ENCODE data around the gene UEVLD. TPM values are rescaled to one million over a fixed set of nuclear protein-coding genes. Genes with fewer than 3 reads are reported as not detected.

UEVLD gene
- total and polyA plus RNA-seq, 10 donors, result 4.1 to 23.0 (median 19.7) TPM

DNA sequence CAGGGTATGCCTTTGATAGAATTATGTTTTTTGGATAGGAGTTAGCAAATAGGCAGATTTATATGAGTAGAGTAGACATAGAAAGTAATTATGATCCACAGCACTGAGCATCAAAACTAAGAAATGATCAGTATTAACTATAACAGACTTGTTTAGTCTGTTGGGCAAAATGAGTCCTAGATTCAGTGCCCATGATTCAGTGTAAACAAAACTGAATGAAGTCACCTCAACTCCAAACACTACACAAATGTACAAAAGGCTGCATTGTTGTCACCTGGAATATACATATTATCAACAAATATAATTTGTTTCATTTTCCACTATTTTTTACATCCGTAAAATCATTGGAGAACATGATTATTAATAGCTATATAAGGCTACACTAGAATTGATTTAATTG is 6.7 kb downstream of the UEVLD start:
- intact Hi-C loops (cut with DNase I; ENCODE audit: low total_unique reads), result no loop called here
- peaks cover 0 to 17% (median 3%) of the 10 kb centered on the region in 6 donors for H3K4me1 ChIP-seq
- no peaks in the 10 kb centered on the region for H3K27me3 ChIP-seq (replicated peaks in 1 of 7)
- no peaks in the 10 kb centered on the region for H3K9me3 ChIP-seq
- no peak overlapping the region for H3K4me3 ChIP-seq
- H3K27ac ChIP-seq, result no peak overlapping the region
- TF ChIP-seq, protein P1, sequence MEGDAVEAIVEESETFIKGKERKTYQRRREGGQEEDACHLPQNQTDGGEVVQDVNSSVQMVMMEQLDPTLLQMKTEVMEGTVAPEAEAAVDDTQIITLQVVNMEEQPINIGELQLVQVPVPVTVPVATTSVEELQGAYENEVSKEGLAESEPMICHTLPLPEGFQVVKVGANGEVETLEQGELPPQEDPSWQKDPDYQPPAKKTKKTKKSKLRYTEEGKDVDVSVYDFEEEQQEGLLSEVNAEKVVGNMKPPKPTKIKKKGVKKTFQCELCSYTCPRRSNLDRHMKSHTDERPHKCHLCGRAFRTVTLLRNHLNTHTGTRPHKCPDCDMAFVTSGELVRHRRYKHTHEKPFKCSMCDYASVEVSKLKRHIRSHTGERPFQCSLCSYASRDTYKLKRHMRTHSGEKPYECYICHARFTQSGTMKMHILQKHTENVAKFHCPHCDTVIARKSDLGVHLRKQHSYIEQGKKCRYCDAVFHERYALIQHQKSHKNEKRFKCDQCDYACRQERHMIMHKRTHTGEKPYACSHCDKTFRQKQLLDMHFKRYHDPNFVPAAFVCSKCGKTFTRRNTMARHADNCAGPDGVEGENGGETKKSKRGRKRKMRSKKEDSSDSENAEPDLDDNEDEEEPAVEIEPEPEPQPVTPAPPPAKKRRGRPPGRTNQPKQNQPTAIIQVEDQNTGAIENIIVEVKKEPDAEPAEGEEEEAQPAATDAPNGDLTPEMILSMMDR (IDR thresholded peaks at IDR 0.05 in 8 of 11, conservative IDR thresholded peaks at IDR 0.05 in 3 of 11), result no peak
- TF ChIP-seq POLR2AphosphoS5 (IDR thresholded peaks at IDR 0.05), result no peak
- TF ChIP-seq POLR2A (IDR thresholded peaks at IDR 0.05), result no peak
- DNase-seq, result no peak
- 88 to 98% (median 92%) methylated on average over 1 of the region's 1 CpG for WGBS, 5 donors
- H3K36me3 ChIP-seq, result peaks cover 0 to 36% (median 6%) of the 10 kb centered on the region in 6 donors

DNA sequence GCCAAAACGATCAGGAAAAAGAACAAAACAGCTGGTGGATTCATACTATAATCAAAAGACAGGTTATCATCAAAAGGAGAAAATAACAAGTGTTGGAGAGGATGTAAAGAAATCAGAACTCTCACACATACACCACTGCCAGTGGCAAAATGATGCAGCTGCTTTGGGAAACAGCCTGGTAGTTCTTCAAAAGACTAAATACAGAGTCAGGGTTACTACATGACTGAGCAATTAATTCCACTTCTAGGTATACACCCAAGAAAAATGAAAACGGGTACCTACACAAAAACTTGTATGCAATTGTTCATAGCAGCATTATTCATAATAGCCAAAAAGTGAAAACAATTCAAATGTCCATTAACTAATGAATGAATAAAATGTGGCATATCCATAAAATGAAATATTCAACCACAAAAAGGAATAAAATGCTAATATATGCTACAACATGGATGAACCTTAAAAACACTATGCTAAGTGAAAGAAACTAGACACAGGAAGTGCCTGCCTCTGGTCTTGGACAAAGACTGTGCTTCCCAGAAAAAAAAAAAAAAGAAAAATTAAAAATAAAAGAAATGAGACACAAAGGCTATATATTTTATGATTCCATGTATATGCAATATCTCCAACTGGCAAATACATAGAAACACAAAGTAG is 8.3 kb downstream of the UEVLD start:
- no peak overlapping the region for H3K4me3 ChIP-seq
- intact Hi-C loops (cut with DNase I; ENCODE audit: low total_unique reads), result no loop called here
- H3K27me3 ChIP-seq (replicated peaks in 1 of 7), result no peaks in the 10 kb centered on the region

DNA sequence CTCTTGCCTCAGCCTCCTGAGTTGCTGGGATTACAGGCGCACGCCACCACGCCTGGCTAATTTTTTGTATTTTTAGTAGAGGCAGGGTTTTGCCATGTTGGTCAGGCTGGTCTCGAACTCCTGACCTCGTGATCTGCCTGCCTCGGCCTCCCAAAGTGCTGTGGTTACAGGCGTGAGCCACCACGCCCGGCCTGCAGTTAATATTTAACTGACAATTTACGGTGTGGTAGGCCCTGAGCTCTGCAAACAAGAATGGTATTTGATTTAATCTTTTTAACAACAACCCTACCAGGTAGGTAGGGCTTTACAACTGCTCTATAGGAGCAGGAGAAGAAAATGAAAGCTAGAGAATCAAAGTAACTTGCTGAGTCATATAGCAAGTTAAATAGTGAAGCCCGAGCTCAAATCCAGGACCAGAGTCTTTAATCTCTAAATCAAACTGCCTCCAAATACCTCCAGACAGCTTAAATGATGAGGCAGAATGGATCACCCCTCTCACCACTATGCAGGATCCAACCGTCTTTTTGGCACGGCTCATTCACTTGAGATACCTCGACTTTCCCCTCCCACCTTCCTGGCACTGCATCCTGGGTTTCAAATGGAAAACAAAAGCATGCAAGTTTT is 9.4 kb downstream of the UEVLD start:
- no peaks in the 10 kb centered on the region for H3K27me3 ChIP-seq (replicated peaks in 1 of 7)
- 71 to 82% (median 77%) methylated on average over 14 of the region's 14 CpGs for WGBS, 5 donors
- H3K27ac ChIP-seq, result no peak overlapping the region
- no peak overlapping the region for H3K4me3 ChIP-seq
- no peak for DNase-seq
- no peaks in the 10 kb centered on the region for H3K9me3 ChIP-seq
- peaks cover 0 to 10% (median 0%) of the 10 kb centered on the region in 6 donors for H3K4me1 ChIP-seq
- TF ChIP-seq POLR2A (IDR thresholded peaks at IDR 0.05) (no peak), POLR2AphosphoS5 (IDR thresholded peaks at IDR 0.05) (no peak)
- peaks cover 0 to 58% (median 21%) of the 10 kb centered on the region in 6 donors for H3K36me3 ChIP-seq
- intact Hi-C loops (cut with DNase I; ENCODE audit: low total_unique reads), result no loop called here

More for the DNA sequence above, 8.3 kb downstream of the UEVLD start:
- H3K27ac ChIP-seq, result no peak overlapping the region
- H3K4me1 ChIP-seq, result peaks cover 0 to 10% (median 0%) of the 10 kb centered on the region in 6 donors
- TF ChIP-seq POLR2A (IDR thresholded peaks at IDR 0.05), result no peak
- TF ChIP-seq POLR2AphosphoS5 (IDR thresholded peaks at IDR 0.05), result no peak
- TF ChIP-seq, protein P1 (IDR thresholded peaks at IDR 0.05 in 8 of 11, conservative IDR thresholded peaks at IDR 0.05 in 3 of 11), result no peak
- peaks cover 0 to 46% (median 14%) of the 10 kb centered on the region in 6 donors for H3K36me3 ChIP-seq
- no peaks in the 10 kb centered on the region for H3K9me3 ChIP-seq
- DNase-seq, result no peak
- WGBS, 5 donors, result 87 to 97% (median 91%) methylated on average over 2 of the region's 2 CpGs

DNA sequence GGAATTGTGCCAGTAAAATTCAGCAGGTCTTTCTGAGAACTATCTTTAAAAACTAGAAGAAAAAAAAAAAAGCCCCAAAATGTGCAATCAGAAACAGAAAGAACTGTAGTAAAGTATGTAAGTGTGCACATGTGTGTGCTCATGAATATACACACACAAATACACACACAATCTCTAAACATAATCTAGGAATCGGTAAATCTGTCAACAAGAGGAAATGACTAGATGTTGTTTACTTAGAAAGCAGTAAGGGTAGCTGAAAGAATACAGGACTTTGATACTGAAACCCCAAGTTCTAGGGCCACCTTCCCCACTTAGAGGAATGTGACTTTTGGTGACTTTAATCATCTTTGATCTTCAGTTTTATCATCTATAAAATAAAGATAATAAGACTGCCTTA is 13.2 kb downstream of the UEVLD start:
- Histone ChIP-seq H3K36me3 (peaks cover 0 to 91% (median 30%) of the 10 kb centered on the region in 6 donors), H3K4me3 (no peak overlapping the region), H3K27ac (no peak overlapping the region), H3K27me3 (replicated peaks in 1 of 7) (no peaks in the 10 kb centered on the region), H3K9me3 (no peaks in the 10 kb centered on the region), H3K4me1 (peaks cover 0 to 10% (median 0%) of the 10 kb centered on the region in 6 donors)
- WGBS, 5 donors, result 64 to 87% (median 72%) methylated on average over 1 of the region's 1 CpG
- DNase-seq, result no peak
- no peak for TF ChIP-seq POLR2A (IDR thresholded peaks at IDR 0.05)
- TF ChIP-seq, protein P1 (IDR thresholded peaks at IDR 0.05 in 8 of 11, conservative IDR thresholded peaks at IDR 0.05 in 3 of 11), result no peak
- intact Hi-C loops (cut with DNase I; ENCODE audit: low total_unique reads), result no loop called here

Measured in spleen (tissue), 11 donors.